GM13977 (cell line): ENCODE results near the gene GRIN2C.

ENCODE experiments used
- DNase-seq: peaks from one replicate; pipeline ENCODE4 v3.0.0; 2012; ENCODE audit warnings: low spot score
- in situ Hi-C: fragments of 300-500 bp; cut with MboI; formaldehyde crosslinking; loops from one replicate; pipeline ENCODE4 v1.12.0; 2022; ENCODE audit warnings: low sequenced_read_pairs, low pct_unique_long_range_greater_than_20kb, mixed read lengths, inconsistent platforms; ENCODE audit not compliant: unreplicated experiment
- TF ChIP-seq, protein P1 (sequence below): IDR thresholded peaks from 2 replicates; pipeline ENCODE4 v1.5.1; 2012; ENCODE audit warnings: mild to moderate bottlenecking, control low read depth; ENCODE audit not compliant: insufficient read depth; ENCODE audit errors: extremely low read depth, missing control alignments

Gene GRIN2C

GRCh38 chr17:74863420-74864296 is 4.0 kb upstream of the GRIN2C start:
- TF ChIP-seq, protein P1, sequence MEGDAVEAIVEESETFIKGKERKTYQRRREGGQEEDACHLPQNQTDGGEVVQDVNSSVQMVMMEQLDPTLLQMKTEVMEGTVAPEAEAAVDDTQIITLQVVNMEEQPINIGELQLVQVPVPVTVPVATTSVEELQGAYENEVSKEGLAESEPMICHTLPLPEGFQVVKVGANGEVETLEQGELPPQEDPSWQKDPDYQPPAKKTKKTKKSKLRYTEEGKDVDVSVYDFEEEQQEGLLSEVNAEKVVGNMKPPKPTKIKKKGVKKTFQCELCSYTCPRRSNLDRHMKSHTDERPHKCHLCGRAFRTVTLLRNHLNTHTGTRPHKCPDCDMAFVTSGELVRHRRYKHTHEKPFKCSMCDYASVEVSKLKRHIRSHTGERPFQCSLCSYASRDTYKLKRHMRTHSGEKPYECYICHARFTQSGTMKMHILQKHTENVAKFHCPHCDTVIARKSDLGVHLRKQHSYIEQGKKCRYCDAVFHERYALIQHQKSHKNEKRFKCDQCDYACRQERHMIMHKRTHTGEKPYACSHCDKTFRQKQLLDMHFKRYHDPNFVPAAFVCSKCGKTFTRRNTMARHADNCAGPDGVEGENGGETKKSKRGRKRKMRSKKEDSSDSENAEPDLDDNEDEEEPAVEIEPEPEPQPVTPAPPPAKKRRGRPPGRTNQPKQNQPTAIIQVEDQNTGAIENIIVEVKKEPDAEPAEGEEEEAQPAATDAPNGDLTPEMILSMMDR: no peak
- DNase-seq: no peak
- in situ Hi-C loops: loop anchor here (10.0 kb wide), 1 partner anchor 119 kb away; the partner anchor contains the start of gene NHERF1

DNA sequence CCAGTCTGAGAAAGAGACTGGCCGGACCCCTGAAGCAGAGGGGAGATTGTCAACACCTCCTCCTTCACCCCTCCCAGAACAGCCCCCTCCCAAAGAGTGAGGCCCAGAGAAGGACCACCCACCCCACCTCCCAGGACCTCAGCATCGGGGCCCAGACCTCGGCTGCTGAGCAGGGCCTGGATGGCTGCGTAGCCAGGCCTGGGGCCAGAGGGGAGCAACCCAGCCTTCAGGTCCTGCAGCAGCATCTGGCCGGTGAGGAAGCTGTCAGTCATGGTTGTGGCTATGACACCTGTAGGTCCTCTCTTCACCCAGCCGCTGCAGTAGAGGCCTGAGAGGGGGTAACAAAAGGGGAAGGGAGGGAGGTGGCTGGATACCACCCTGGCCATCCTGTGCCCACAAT is 3.2 kb upstream of the GRIN2C start:
- TF ChIP-seq, protein P1: no peak
- in situ Hi-C loops: loop anchor here (10.0 kb wide), 1 partner anchor 118 kb away; the partner anchor contains the start of gene NHERF1
- no peak for DNase-seq

DNA sequence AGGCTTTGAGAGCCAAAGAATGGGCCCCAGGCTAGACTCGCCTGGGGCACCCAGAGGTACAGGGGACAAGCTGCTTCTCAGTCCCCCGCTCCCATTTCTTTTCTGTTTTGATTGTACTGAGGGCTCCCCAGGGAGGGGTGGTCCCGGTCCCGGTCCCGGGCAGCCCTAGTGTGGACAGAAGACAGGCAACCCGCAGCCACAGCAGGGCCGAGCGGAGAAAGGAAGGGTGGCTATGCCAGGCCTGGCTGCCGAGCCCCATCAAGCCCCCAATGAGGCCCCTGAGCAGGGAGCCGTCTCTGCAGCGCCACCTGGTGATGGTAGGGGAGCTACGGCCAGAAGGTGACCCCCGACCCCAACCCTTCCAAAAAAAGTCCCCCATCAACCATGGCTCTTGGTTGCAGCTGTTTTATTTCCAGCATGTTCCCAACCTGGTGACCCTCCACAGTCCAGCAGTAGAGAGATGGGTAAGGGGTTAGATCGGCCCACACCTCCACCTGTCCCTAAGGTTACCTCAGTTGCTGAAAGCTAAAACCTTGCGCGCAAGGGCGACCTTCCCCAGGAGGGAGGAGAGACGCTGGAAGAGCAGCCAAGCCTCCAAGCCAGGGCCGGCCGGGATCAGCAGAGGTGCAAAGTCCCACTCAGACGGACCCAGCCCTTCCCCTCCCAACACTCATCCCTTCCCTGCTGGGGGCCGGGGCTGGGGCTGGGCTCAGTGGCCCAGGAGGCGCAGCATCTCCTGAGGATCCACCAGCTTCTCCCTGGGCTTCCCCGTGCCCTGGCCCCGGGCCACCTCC is 2.6 kb upstream of the GRIN2C start:
- TF ChIP-seq, protein P1: peak; percentile 74
- DNase-seq: peak; percentile 84
- in situ Hi-C loops: loop anchor here (10.0 kb wide), 1 partner anchor 118 kb away; the partner anchor contains the start of gene NHERF1

GRCh38 chr17:74861662-74862107 is 2.0 kb upstream of the GRIN2C start:
- in situ Hi-C loops: loop anchor here (10.0 kb wide), 1 partner anchor 117 kb away; the partner anchor contains the start of gene NHERF1
- TF ChIP-seq, protein P1: no peak
- no peak for DNase-seq

DNA sequence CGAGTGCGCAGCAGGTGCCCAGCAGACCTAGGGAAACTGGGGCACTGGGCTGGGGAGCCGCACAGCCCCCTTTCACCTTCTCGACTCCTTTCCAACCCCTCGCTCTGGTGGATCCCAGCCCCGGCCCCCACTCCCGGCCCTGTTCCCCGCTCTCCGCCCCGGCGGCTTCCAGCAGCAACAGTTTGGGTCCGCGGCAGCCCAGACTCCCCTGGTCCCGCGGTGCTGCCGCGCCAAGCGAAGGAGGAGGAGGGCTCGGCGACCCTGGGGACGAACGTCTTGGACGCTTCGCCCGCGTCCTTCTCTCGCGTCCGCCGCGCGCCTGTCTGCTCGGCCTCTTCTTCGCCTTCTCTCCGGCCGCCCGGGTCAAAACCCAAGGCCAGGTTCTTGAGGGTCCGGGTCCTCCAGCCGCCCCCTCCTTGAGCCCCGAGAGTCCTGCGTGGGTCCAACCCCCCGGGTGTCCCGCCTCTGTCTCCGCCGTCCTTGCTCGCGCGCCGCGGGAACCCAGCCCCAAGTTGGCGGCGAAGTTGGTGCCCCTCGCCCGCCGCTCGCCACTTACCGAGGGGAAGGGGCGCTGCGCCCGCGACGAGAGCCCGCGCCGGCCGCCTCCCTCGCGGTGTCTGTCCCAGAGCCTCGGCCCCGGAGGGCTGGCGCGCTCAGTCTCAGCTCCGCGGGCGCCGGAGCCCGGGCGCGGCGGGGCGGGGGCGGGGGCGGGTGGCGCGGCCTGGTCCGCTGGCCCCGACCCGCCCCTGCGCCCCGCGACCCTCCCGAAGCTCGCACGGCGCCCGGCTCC is 1.4 kb upstream of the GRIN2C start:
- DNase-seq: no peak
- TF ChIP-seq, protein P1: no peak
- in situ Hi-C loops: loop anchor here (10.0 kb wide), 1 partner anchor 116 kb away; the partner anchor contains the start of gene NHERF1
